Activated B cell treated with CpG ODN at 0.5 μM for 24 hours (primary cell): ENCODE data around the gene ZNF700. TPM values are rescaled to one million over a fixed set of nuclear protein-coding genes. Genes with fewer than 3 reads are reported as not detected.

Source experiments
- ATAC-seq: fragments of 200-7000 bp; cut with Tn5 transposase; one replicate; pipeline ENCODE4 v1.10.0; 2021; ENCODE audit warnings: low read depth, mild to moderate bottlenecking, moderate library complexity
- CTCF ChIA-PET: fragments of 350-600 bp; sonication (Branson Sonifier 250); formaldehyde crosslinking; loops from one replicate; lab custom pipeline; 2021; ENCODE audit warnings: antibody characterized with exemption; lab: Charles Lee
- POLR2A ChIA-PET: fragments of 350-600 bp; sonication (Branson Sonifier 250); formaldehyde crosslinking; loops from one replicate; lab custom pipeline; 2021; ENCODE audit warnings: antibody characterized with exemption; lab: Charles Lee
- DNase-seq: peaks from one replicate; pipeline ENCODE4 v3.0.0; 2022
- H3K27ac Mint-ChIP-seq: one replicate; pipeline ENCODE4 v1.8.0; 2020; ENCODE audit warnings: mixed read lengths
- H3K27me3 Mint-ChIP-seq: one replicate; pipeline ENCODE4 v1.8.0; 2021; ENCODE audit warnings: mixed read lengths
- H3K36me3 Mint-ChIP-seq: one replicate; pipeline ENCODE4 v1.8.0; 2021; ENCODE audit warnings: low read depth, mixed read lengths
- H3K4me1 Mint-ChIP-seq: one replicate; pipeline ENCODE4 v1.8.0; 2021; ENCODE audit warnings: mixed read lengths
- H3K4me3 Mint-ChIP-seq: one replicate; pipeline ENCODE4 v1.8.0; 2020; ENCODE audit warnings: mild to moderate bottlenecking, mixed read lengths
- H3K9me3 Mint-ChIP-seq: one replicate; pipeline ENCODE4 v1.8.0; 2020; ENCODE audit warnings: mixed read lengths
- CTCF ChIP-seq: fragments of 200-600 bp; IDR thresholded peaks from one replicate; pipeline ENCODE4 v1.8.0; 2022; ENCODE audit warnings: antibody characterized with exemption, mild to moderate bottlenecking
- intact Hi-C: fragments of 100-400 bp; cut with micrococcal nuclease; formaldehyde crosslinking; loops from one replicate; pipeline ENCODE4 v1.15.1; 2024
- total RNA-seq: library from RNA; stranded (reverse); gene quantifications from 2 replicates; pipeline ENCODE4 v1.2.3, GENCODE V29; 2022

The ZNF700 gene
- total RNA-seq, 1 donor from 2014 or later, result 33.1 TPM

DNA sequence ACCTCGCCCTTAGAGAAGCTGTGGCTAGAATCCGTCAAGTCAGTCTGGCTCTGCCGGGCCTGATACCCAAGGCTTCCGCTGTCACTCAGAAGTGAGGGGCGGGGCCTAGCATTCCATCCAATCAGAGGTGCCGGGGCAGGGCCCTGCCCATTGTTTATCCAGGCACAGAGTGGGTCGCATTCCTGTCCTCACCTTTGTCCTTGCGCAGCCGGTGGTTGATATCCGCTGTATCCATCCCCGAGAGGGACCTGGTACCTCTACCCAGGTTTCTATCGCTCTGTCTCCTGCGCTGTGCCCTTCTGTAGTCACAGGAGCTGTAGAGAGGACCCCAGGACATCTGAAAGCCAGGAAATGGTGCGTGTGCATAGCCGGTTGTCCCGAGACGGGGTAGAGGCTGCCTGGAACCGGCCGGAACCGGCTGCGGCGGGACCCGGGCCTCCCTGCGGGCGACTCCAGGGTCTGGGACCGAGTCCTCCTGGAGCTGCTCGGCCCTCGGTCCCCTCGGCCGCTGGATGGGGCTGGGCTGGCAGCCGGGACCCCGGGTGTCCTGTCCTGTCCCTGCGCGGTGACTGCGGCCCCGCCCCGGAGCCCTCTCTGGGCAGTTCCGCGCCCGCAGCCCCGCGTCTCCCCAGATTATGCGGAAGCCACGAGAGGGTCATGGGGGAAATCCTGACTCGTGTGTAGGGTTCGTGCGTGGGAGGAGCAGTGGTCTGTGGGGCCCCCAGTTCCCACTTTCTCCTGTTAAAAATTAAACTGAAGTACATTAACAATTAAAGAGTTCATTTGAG, 40.1 kb downstream of the ZNF700 start, which contains the start of gene ZNF763:
Gene ZNF763 (plus strand): TSS at position 183 of the 788 bp plus-strand sequence. CDS start 169 bp downstream, at position 352.
- ChIA-PET POLR2A (interaction anchor here (0.6 to 3.8 kb wide), 18 partner anchors 25 to 573 kb away, joined by 3 to 96 read pairs (median 6); partner anchors contain the start of genes ZNF136, ZNF20, ZNF433 and ZNF44), CTCF (interaction anchor here (0.7 to 4.0 kb wide), 13 partner anchors 16 to 532 kb away, joined by 3 to 66 read pairs (median 6); partner anchors contain the start of genes ZNF20, ZNF491, ZNF700 and ZNF844)
- peaks cover 26% of the 10 kb centered on the region for H3K4me1 Mint-ChIP-seq
- intact Hi-C loops, result loop anchor here (1.0 kb wide), 6 partner anchors 23 to 329 kb away; partner anchors contain the start of genes ZNF20, ZNF44, ZNF700 and ZNF878
- peak within 1 kb of the TSS; percentile 97 for H3K27ac Mint-ChIP-seq
- peaks cover 9% of the 10 kb centered on the region for H3K36me3 Mint-ChIP-seq
- H3K9me3 Mint-ChIP-seq, result no peaks in the 10 kb centered on the region
- H3K4me3 Mint-ChIP-seq, result peak within 1 kb of the TSS; percentile 93
- ATAC-seq (peak; percentile 92), DNase-seq (peak; percentile 79)
- H3K27me3 Mint-ChIP-seq, result no peaks in the 10 kb centered on the region
- TF ChIP-seq CTCF, result no peak

- peaks cover 12% of the 10 kb centered on the region for H3K4me1 Mint-ChIP-seq
- ChIA-PET POLR2A (no interaction called here), CTCF (interaction anchor here (3.3 kb wide), 1 partner anchor 18 kb away, joined by 14 read pairs; no protein-coding TSS in a partner anchor)
- H3K27me3 Mint-ChIP-seq, result no peaks in the 10 kb centered on the region
- no peak for TF ChIP-seq CTCF
- H3K9me3 Mint-ChIP-seq, result peaks cover 2% of the 10 kb centered on the region
- H3K36me3 Mint-ChIP-seq, result peaks cover 18% of the 10 kb centered on the region
- no peak for ATAC-seq
- DNase-seq, result no peak
- intact Hi-C loops, result no loop called here
- no peak overlapping the region for H3K27ac Mint-ChIP-seq
- H3K4me3 Mint-ChIP-seq, result no peak overlapping the region
Measured at GRCh38 chr19:11970174-11970573, 45.3 kb downstream of the ZNF700 start.

DNA sequence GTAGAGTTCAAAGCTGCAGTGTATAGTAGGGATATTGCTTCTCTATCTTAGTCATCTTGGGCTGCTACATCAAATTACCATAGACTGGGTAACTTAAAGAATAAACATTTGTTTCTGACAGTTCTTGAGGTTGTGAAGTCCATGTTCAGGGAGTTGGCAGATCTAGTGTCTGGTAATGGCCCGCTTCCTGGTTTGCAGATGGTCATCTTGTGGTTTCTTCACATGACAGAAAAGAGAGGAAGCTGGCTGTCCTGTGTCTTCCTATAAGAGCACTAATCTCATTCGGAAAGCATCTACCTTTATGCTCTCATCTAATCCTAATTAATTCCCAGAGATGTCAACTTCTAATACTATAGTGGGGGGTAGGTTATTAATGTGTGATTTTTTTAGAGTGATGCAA, 46.1 kb downstream of the ZNF700 start:
- H3K27ac Mint-ChIP-seq, result no peak overlapping the region
- peaks cover 4% of the 10 kb centered on the region for H3K4me1 Mint-ChIP-seq
- peaks cover 21% of the 10 kb centered on the region for H3K36me3 Mint-ChIP-seq
- no peak overlapping the region for H3K4me3 Mint-ChIP-seq
- H3K27me3 Mint-ChIP-seq, result no peaks in the 10 kb centered on the region
- TF ChIP-seq CTCF, result no peak
- ATAC-seq (no peak), DNase-seq (no peak)
- peaks cover 6% of the 10 kb centered on the region for H3K9me3 Mint-ChIP-seq
- POLR2A ChIA-PET, result no interaction called here
- intact Hi-C loops, result no loop called here
- CTCF ChIA-PET, result interaction anchor here (0.8 to 3.3 kb wide), 2 partner anchors 9 to 18 kb away, joined by 4 to 14 read pairs; no protein-coding TSS in a partner anchor

- DNase-seq (no peak), ATAC-seq (no peak)
- peaks cover 41% of the 10 kb centered on the region for H3K36me3 Mint-ChIP-seq
- no peak overlapping the region for H3K27ac Mint-ChIP-seq
- no peaks in the 10 kb centered on the region for H3K27me3 Mint-ChIP-seq
- CTCF ChIA-PET, result no interaction called here
- TF ChIP-seq CTCF, result no peak
- no peak overlapping the region for H3K4me3 Mint-ChIP-seq
- intact Hi-C loops, result no loop called here
- peaks cover 3% of the 10 kb centered on the region for H3K4me1 Mint-ChIP-seq
- POLR2A ChIA-PET, result no interaction called here
- peaks cover 8% of the 10 kb centered on the region for H3K9me3 Mint-ChIP-seq
Measured at GRCh38 chr19:11973019-11973810, 48.3 kb downstream of the ZNF700 start.
